BJ (cell line): Measurements from ENCODE around the gene JMJD1C. TPM values are rescaled to one million over a fixed set of nuclear protein-coding genes. Genes with fewer than 3 reads are reported as not detected.
"Not testable (repeated sequence)": the region's sequence is repeated elsewhere in the genome, so short reads cannot be mapped to it uniquely, and the experiment has no call there.

Experiments used
- CTCF ChIA-PET: fragments of 350-600 bp; formaldehyde crosslinking; extraction: SDS; loops from one replicate; lab custom pipeline; 2021; ENCODE audit warnings: antibody characterized with exemption, inconsistent platforms; lab: Yijun Ruan, JAX
- POLR2A ChIA-PET: fragments of 300-600 bp; sonication (Branson Sonifier 250); formaldehyde crosslinking; extraction: SDS; loops from one replicate; lab custom pipeline; 2021; ENCODE audit warnings: antibody characterized with exemption; lab: Charles Lee
- DNase-seq: peaks from one replicate; pipeline ENCODE4 v3.0.0-alpha.2; 2011; ENCODE audit warnings: low read depth
- H3K27me3 ChIP-seq: 2 replicates; pipeline ENCODE4 v1.6.0; 2011; ENCODE audit warnings: low read length; ENCODE audit not compliant: control insufficient read depth, insufficient read depth
- H3K36me3 ChIP-seq: 2 replicates; pipeline ENCODE4 v1.5.1; 2011; ENCODE audit warnings: low read length; ENCODE audit not compliant: control insufficient read depth, insufficient read depth
- H3K4me3 ChIP-seq: 2 replicates; pipeline ENCODE4 v1.5.1; 2011; ENCODE audit warnings: low read depth, mild to moderate bottlenecking, control low read depth, low read length
- CTCF ChIP-seq: IDR thresholded peaks from 2 replicates; pipeline ENCODE4 v1.5.1; 2011; ENCODE audit warnings: low read depth, mild to moderate bottlenecking, control low read depth, inconsistent platforms, low read length, moderate library complexity; ENCODE audit not compliant: insufficient read depth
- polyA plus RNA-seq: library from polyadenylated mRNA; depleted of rRNA; stranded (reverse); fragments of >200 nt; gene quantifications from 2 replicates; pipeline ENCODE4 v1.2.3, GENCODE V29; 2011

Gene JMJD1C
- polyA plus RNA-seq, 1 experiment = 14.2 TPM

DNA sequence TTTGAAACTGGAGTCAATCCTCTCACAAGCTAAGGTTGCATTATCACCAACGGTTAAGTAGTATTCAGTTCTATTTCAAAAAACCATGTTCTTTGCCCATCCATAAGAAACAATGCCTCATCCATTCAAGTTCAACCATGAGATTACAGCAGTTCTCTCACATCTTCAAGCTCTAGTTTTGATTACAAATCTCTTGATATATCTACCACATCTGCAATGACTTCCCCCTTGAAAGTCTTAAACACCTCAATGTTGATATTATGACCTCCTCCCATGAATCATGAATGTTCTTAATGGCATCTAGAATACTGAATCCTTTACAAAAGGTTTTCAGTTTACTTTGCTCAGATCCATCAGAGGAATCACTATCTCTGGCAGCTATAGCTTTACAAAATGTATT is 81.8 kb downstream of the JMJD1C start:
- no peak for DNase-seq
- Histone ChIP-seq H3K36me3 (no peaks in the 10 kb centered on the region), H3K27me3 (no peaks in the 10 kb centered on the region), H3K4me3 (no peak overlapping the region)
- ChIA-PET CTCF (interaction anchor here (0.5 to 1.7 kb wide), 2 partner anchors 10 to 80 kb away, joined by 3 to 5 read pairs; no protein-coding TSS in a partner anchor), POLR2A (no interaction called here)
- TF ChIP-seq CTCF = no peak

DNA sequence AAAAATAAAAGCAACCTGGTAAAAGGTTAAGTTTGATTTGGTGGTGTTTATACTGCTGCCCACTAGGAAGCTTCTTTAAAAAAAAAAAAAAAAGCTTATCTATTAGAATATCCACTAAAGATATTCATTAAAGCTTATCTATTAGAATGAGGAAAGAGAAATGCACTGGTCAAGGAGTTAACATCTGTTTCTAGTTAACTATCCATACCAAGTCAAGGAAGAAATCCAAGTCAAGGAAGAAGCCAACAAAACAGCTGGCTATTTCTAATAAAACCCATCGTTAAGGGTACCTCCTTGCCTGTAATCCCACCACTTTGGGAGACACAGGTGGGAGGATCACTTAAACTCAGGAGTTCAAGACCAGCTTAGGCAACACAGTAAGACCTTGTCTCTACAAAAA is 82.6 kb downstream of the JMJD1C start:
- Histone ChIP-seq H3K27me3 (no peaks in the 10 kb centered on the region), H3K4me3 (no peak overlapping the region), H3K36me3 (no peaks in the 10 kb centered on the region)
- ChIA-PET CTCF (interaction anchor here (0.5 to 1.7 kb wide), 4 partner anchors 11 to 165 kb away, joined by 3 to 5 read pairs (median 3); no protein-coding TSS in a partner anchor), POLR2A (no interaction called here)
- no peak for DNase-seq
- no peak for TF ChIP-seq CTCF

DNA sequence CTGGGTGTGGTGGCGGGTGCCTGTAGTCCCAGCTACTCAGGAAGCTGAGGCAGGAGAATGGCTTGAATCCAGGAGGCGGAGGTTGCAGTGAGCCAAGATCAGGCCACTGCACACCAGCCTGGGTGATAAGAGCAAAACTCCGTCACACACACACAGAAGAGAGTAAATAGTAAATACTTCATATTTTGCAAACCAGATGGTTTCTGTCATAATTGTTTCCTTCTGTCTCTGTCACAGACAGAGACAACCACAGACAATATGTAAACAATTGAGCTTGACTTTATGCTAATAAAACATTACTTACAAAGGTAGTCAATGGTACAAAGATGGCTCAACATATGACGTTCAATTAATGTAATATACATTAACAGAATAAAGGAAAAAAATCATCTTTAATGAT is 83.7 kb downstream of the JMJD1C start:
- Histone ChIP-seq H3K4me3 (no peak overlapping the region), H3K36me3 (no peaks in the 10 kb centered on the region), H3K27me3 (no peaks in the 10 kb centered on the region)
- no peak for TF ChIP-seq CTCF
- ChIA-PET POLR2A (interaction anchor here (0.6 kb wide), 1 partner anchor 246 kb away, joined by 3 read pairs; no protein-coding TSS in a partner anchor), CTCF (interaction anchor here (1.2 kb wide), 1 partner anchor 166 kb away, joined by 3 read pairs; no protein-coding TSS in a partner anchor)
- DNase-seq = no peak

DNA sequence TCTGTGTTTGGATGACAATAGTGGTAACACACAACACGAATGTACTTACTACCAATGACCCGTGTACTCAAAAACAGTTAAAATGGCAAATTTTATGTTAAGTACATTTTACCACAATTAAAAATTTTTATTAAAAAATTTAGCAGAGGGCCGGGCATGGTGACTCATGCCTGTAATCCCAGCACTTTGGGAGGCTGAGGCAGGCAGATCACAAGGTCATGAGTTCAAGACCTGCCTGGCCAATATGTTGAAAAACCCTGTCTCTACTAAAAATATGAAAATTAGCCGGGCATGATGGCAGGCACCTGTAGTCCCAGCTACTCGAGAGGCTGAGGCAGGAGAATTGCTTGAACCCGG is 88.5 kb downstream of the JMJD1C start:
- peak overlapping the region; percentile 35 for H3K4me3 ChIP-seq
- DNase-seq, POLR2A ChIA-PET, CTCF ChIA-PET, H3K27me3 ChIP-seq, H3K36me3 ChIP-seq: not testable (repeated sequence)

DNA sequence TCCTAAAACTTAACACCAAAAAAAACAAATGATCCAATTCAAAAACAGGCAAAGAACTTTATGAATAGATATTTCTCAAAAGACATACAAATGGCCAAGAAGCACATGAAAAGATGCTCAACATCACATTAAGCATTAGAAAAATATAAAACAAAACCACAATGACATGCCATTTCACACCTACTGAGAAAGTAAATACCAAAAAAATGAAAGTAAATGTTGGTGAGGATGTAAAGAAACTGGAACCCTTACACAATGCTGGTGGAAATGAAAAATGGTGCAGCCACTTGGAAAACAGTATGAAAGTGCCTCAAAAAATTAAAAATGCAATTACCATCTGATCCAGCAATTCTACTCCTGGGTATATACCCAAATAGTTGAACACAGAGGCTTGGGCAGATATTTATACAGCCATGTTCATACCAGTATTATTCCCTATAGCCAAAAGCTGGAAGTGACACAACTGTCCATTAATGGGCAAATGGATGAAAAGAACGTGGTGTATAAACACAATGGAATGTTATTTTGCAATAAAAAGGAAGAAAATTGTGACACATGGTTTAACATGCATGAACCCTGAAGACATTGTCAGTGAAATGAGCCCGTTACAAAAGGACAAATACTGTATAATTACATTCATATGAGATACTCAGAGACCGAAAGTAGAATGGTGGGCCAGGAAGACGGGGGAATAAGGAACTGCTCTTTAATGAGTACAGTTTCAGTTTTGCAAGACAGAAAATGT is 89.0 kb downstream of the JMJD1C start:
- TF ChIP-seq CTCF = no peak
- no peaks in the 10 kb centered on the region for H3K27me3 ChIP-seq
- H3K36me3 ChIP-seq = no peaks in the 10 kb centered on the region
- CTCF ChIA-PET = no interaction called here
- peak overlapping the region; percentile 35 for H3K4me3 ChIP-seq
- POLR2A ChIA-PET = no interaction called here
- peak; percentile 82 for DNase-seq
